ENCODE data around the gene AMIGO1.

AMIGO1 gene

DNA sequence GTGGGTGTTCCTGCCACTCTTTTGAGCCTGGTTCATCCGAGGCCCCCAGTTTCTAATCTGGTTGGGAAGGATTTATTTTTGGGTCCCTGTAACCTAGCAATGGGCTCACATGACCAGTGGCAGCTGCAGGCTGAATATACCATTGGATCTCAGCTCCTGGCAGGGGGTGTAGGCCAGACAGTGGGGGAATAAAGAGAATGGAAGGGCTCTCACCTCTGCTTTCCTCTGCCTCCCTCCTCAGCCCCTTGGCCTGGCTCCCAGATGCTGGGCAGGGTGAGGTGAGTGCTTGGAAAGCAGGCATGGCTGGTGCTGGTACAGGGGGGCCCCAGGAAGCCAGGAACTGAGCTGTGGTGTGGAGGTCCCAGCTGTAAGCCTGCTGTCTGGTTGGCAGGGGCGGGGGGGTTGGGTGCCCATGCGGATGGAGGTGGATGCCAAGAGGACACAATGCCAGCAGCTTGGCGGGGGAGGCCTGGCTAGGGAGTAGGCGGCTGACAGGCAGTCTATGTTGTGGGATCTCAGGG, 26.5 kb upstream of the AMIGO1 start:
- TF ChIP-seq, protein P1, sequence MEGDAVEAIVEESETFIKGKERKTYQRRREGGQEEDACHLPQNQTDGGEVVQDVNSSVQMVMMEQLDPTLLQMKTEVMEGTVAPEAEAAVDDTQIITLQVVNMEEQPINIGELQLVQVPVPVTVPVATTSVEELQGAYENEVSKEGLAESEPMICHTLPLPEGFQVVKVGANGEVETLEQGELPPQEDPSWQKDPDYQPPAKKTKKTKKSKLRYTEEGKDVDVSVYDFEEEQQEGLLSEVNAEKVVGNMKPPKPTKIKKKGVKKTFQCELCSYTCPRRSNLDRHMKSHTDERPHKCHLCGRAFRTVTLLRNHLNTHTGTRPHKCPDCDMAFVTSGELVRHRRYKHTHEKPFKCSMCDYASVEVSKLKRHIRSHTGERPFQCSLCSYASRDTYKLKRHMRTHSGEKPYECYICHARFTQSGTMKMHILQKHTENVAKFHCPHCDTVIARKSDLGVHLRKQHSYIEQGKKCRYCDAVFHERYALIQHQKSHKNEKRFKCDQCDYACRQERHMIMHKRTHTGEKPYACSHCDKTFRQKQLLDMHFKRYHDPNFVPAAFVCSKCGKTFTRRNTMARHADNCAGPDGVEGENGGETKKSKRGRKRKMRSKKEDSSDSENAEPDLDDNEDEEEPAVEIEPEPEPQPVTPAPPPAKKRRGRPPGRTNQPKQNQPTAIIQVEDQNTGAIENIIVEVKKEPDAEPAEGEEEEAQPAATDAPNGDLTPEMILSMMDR (IDR thresholded peaks at IDR 0.05): no peak

DNA sequence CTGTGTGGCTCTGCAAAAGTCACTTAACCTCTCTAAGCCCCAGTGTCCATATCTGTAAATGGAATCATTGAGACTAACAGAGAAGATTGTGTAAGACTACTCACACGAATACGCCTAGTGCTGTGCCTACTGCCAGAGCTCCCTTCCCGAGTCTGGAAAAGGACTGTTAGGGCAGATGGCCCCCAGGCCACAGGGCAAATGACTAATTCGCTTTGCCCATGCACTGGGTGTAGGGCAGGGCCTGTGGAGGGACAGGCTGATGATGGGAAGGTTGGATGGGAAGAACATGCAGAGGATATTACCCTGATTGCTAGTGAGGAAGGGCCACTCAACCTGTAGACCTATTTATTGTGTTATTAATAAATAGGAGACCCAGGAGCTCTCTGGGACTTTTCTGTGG, 26.0 kb upstream of the AMIGO1 start:
- TF ChIP-seq, protein P1 (IDR thresholded peaks at IDR 0.05): no peak

DNA sequence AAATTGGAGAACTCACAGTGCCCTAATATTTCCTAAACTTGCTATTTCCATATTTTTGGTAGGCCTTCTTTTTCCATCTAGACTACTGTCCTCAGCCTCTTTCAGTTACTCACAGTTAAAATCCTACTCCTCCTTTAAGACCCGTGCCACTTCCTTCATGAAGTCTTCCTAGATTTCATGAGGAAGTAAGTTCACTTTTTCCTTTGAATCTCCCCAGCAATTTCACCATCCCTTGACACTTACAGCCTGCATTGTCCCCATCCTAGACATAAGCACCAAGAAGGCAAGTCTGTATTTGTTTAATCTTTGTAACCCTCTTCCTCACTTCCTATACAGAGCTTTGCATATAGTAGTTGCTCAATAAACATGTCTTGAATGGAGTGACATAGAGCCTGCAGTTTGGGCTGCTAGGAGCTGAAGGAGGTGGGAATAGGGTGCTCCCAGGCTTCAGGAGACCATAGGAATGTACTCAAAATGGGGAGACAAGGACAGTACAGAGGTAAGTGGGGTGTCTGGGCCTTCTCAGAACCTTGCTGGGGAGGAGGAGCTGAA, 24.9 kb upstream of the AMIGO1 start:
- TF ChIP-seq, protein P1 (IDR thresholded peaks at IDR 0.05): no peak

DNA sequence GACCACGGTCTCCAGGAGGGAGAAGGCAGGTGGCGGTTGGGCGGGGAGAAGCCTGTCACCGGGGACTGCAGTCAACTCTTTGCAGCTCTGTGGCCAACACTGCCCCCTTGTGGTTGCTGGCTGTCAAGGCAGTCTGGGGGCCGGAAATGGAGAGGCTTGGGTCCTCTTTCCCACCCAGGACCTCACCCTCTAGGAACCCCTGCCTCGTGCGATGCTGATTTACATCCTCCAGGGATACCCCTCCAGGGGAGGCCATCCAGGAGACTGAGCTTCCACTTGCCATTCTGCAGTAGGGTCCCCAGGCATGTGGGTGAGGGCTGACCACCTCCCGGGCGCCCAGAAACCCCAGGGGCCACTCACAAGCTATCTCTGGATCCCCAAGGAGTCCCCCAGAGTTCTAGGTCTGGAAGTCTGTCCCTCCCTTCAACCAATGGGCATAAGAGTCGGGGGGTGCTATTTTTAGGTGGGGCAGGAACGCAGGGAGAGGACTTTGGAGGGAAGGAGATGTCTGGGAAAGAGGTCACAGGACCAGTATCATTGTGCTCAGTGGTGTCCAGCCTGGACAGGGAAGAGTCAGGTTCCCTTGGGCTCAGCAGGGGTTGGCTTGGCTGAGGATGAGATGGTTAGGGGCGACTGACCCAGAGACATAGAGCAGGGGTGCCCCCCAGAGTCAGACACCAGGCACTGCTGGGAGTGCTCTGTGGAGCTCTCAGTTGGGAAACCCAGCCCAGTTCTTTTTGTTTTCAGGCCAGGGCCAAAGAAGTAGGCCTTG, 23.0 kb upstream of the AMIGO1 start:
- TF ChIP-seq, protein P1 (IDR thresholded peaks at IDR 0.05): peak; percentile 91

DNA sequence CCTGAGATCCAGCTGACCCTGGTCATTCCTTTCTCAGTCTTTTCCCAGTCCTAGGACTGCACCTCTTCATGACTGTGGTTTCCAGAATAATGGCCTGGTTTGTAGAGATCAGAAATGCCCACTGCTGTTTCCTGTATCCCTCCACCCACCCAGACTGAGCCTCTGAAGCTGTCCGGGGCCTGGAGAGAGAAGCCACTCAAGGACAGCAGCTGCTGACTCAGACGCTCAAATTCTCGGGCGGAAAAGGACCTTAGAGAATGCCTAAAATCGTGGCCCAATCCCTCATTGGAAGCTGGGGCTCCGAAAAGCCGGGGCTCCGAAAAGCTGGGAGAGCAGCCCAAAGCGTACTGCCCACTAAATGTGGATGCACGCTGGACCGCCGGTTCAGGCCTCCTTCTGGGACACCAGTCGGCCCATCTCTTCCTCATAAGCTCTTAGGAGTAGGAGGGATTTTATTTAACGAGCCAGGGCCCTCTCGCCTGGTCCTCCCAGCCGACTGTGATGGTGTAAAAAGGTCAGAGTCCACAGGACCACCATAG, 22.4 kb upstream of the AMIGO1 start:
- TF ChIP-seq, protein P1 (IDR thresholded peaks at IDR 0.05): no peak

DNA sequence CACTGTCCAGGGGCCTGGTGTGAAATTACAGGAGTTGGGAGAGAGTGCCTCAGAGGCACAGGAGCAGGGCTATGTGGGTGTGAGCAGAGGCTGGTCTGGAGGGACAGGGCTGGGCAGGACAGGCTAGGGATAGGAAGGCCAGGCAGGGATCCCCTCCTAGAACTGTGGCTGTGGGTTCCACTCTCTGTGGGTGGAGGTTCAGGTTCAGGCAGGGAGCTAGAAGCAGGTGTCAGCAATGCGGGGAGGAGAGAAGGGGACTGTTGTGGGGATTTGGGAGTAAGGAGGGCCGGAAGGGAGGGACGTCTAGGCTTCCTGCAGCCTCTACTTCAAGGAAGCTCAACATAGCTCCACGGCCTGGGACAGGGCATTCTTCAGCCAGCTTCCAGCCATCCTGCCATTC, 21.9 kb upstream of the AMIGO1 start:
- TF ChIP-seq, protein P1 (IDR thresholded peaks at IDR 0.05): no peak

DNA sequence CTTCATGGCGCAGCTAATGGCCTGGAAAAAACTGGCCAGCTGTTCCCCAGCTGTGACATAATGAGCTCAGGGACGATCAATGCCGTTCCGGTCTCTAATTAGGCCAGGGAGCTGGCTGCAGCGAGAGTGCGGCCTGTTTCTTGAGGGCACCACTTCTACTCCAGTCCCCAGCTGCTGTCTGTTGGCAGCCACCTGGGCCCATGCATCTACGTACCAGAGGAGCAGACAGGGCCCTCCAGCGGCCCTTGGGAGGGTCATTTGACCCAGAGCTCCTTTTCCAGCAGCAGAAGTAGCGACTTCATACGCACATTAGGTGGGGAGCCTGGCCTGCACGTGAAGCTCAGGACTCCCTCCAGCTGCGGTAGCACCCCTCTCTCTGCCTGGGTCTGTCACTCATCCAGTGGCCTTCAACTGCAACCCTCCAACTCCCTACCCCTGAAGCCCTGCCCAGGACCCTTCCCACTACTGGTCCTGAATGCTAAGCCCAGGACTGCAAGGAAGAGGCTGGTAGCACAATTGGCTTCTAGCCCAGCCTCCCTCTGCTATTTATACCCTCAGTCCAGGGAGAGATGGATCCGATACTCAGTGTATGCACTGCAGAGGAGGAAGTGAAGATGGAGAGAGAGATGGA, 21.0 kb upstream of the AMIGO1 start:
- TF ChIP-seq, protein P1 (IDR thresholded peaks at IDR 0.05): no peak
